HEK293 (cell line): ENCODE results near the gene ADM5.

Source experiments
- GLIS1 ChIP-seq: fragments of 450-650 bp; formaldehyde crosslinking; IDR thresholded peaks from 2 replicates; pipeline ENCODE4 v1.5.1; 2016; ENCODE audit warnings: missing biosample characterization, missing genetic modification characterization
- IKZF3 ChIP-seq: fragments of 450-650 bp; IDR thresholded peaks from 2 replicates; pipeline ENCODE4 v1.5.0; 2018; ENCODE audit warnings: missing biosample characterization, mild to moderate bottlenecking, missing genetic modification characterization, moderate library complexity
- KLF1 ChIP-seq: fragments of 450-650 bp; formaldehyde crosslinking; IDR thresholded peaks from 2 replicates; pipeline ENCODE4 v1.5.1; 2016; ENCODE audit warnings: missing biosample characterization, missing genetic modification characterization
- KLF10 ChIP-seq: fragments of 450-650 bp; IDR thresholded peaks from 2 replicates; pipeline ENCODE4 v1.5.1; 2018; ENCODE audit warnings: missing biosample characterization, mild to moderate bottlenecking, missing genetic modification characterization
- OSR2 ChIP-seq: fragments of 450-650 bp; formaldehyde crosslinking; IDR thresholded peaks from 2 replicates; pipeline ENCODE4 v1.5.1; 2016; ENCODE audit warnings: missing biosample characterization, missing genetic modification characterization
- SALL2 ChIP-seq: fragments of 450-650 bp; formaldehyde crosslinking; IDR thresholded peaks from 2 replicates; pipeline ENCODE4 v1.5.0; 2017; ENCODE audit warnings: missing biosample characterization, mild to moderate bottlenecking, missing genetic modification characterization, borderline replicate concordance
- SCRT1 ChIP-seq: fragments of 450-650 bp; formaldehyde crosslinking; IDR thresholded peaks from 2 replicates; pipeline ENCODE4 v1.5.1; 2016; ENCODE audit warnings: missing biosample characterization, missing genetic modification characterization, borderline replicate concordance
- SP3 ChIP-seq: fragments of 450-650 bp; formaldehyde crosslinking; IDR thresholded peaks from 2 replicates; pipeline ENCODE4 v1.5.1; 2016; ENCODE audit warnings: missing biosample characterization, missing genetic modification characterization
- SP7 ChIP-seq: fragments of 450-650 bp; formaldehyde crosslinking; IDR thresholded peaks from 2 replicates; pipeline ENCODE4 v1.5.1; 2016; ENCODE audit warnings: missing biosample characterization, missing genetic modification characterization
- WT1 ChIP-seq: fragments of 450-650 bp; formaldehyde crosslinking; IDR thresholded peaks from 2 replicates; pipeline ENCODE4 v1.5.1; 2016; ENCODE audit warnings: missing biosample characterization, missing genetic modification characterization
- ZBTB20 ChIP-seq: fragments of 450-650 bp; formaldehyde crosslinking; IDR thresholded peaks from 2 replicates; pipeline ENCODE4 v1.5.1; 2016; ENCODE audit warnings: missing biosample characterization, missing genetic modification characterization
- ZBTB48 ChIP-seq: fragments of 450-650 bp; formaldehyde crosslinking; IDR thresholded peaks from 2 replicates; pipeline ENCODE4 v1.5.1; 2016; ENCODE audit warnings: missing biosample characterization, missing genetic modification characterization
- ZBTB8A ChIP-seq: fragments of 450-650 bp; formaldehyde crosslinking; IDR thresholded peaks from 2 replicates; pipeline ENCODE4 v1.5.1; 2016; ENCODE audit warnings: missing biosample characterization, missing genetic modification characterization
- ZFP37 ChIP-seq: fragments of 450-650 bp; formaldehyde crosslinking; IDR thresholded peaks from 2 replicates; pipeline ENCODE4 v1.5.1; 2016; ENCODE audit warnings: missing biosample characterization, missing genetic modification characterization
- ZFP69B ChIP-seq: fragments of 450-650 bp; formaldehyde crosslinking; IDR thresholded peaks from 2 replicates; pipeline ENCODE4 v1.5.1; 2016; ENCODE audit warnings: missing biosample characterization, missing genetic modification characterization
- ZNF24 ChIP-seq: fragments of 450-650 bp; formaldehyde crosslinking; IDR thresholded peaks from 2 replicates; pipeline ENCODE4 v1.5.1; 2016; ENCODE audit warnings: missing biosample characterization, missing genetic modification characterization
- ZNF335 ChIP-seq: fragments of 450-650 bp; formaldehyde crosslinking; conservative IDR thresholded peaks from 2 replicates; pipeline ENCODE4 v1.5.1; 2016; ENCODE audit warnings: missing biosample characterization, missing genetic modification characterization
- ZNF341 ChIP-seq: fragments of 450-650 bp; formaldehyde crosslinking; IDR thresholded peaks from 2 replicates; pipeline ENCODE4; 2016; ENCODE audit warnings: low read depth, missing biosample characterization, missing genetic modification characterization
- ZNF37A ChIP-seq: fragments of 450-650 bp; IDR thresholded peaks from 2 replicates; pipeline ENCODE4 v1.5.1; 2018; ENCODE audit warnings: missing biosample characterization, missing genetic modification characterization
- ZNF391 ChIP-seq: fragments of 450-650 bp; formaldehyde crosslinking; IDR thresholded peaks from 2 replicates; pipeline ENCODE4 v1.5.1; 2016; ENCODE audit warnings: low read depth, missing biosample characterization, missing genetic modification characterization, borderline replicate concordance
- ZNF394 ChIP-seq: fragments of 450-650 bp; formaldehyde crosslinking; IDR thresholded peaks from 2 replicates; pipeline ENCODE4 v1.5.1; 2016; ENCODE audit warnings: missing biosample characterization, missing genetic modification characterization, mild to moderate bottlenecking, moderate library complexity, borderline replicate concordance
- ZNF426 ChIP-seq: fragments of 450-650 bp; formaldehyde crosslinking; IDR thresholded peaks from 2 replicates; pipeline ENCODE4 v1.5.1; 2017; ENCODE audit warnings: missing biosample characterization, missing genetic modification characterization, mild to moderate bottlenecking, inconsistent platforms, moderate library complexity
- ZNF488 ChIP-seq: fragments of 450-650 bp; formaldehyde crosslinking; IDR thresholded peaks from 2 replicates; pipeline ENCODE4 v1.5.1; 2016; ENCODE audit warnings: missing biosample characterization, missing genetic modification characterization
- ZNF501 ChIP-seq: fragments of 450-650 bp; formaldehyde crosslinking; IDR thresholded peaks from 2 replicates; pipeline ENCODE4 v1.5.1; 2016; ENCODE audit warnings: missing biosample characterization, missing genetic modification characterization
- ZNF549 ChIP-seq: fragments of 450-650 bp; IDR thresholded peaks from 2 replicates; pipeline ENCODE4 v1.5.1; 2018; ENCODE audit warnings: missing biosample characterization, missing genetic modification characterization, mild to moderate bottlenecking, inconsistent platforms, moderate library complexity
- ZNF660 ChIP-seq: fragments of 450-650 bp; IDR thresholded peaks from 2 replicates; pipeline ENCODE4 v1.5.1; 2018; ENCODE audit warnings: missing biosample characterization, mild to moderate bottlenecking, missing genetic modification characterization
- ZSCAN30 ChIP-seq: fragments of 450-650 bp; IDR thresholded peaks from 2 replicates; pipeline ENCODE4 v1.5.1; 2018; ENCODE audit warnings: missing biosample characterization, mild to moderate bottlenecking, missing genetic modification characterization, moderate library complexity
- TF ChIP-seq, protein P1 (sequence below): fragments of 450-650 bp; formaldehyde crosslinking; IDR thresholded peaks from 2 replicates; pipeline ENCODE4 v1.5.1; 2016; ENCODE audit warnings: missing biosample characterization, missing genetic modification characterization
- TF ChIP-seq, protein P2 (sequence below): fragments of 450-650 bp; formaldehyde crosslinking; IDR thresholded peaks from 2 replicates; pipeline ENCODE4 v1.5.1; 2016; ENCODE audit warnings: missing biosample characterization, missing genetic modification characterization
- TF ChIP-seq, protein P3 (sequence below): fragments of 450-650 bp; formaldehyde crosslinking; IDR thresholded peaks from 2 replicates; pipeline ENCODE4 v1.5.1; 2016; ENCODE audit warnings: missing biosample characterization, missing genetic modification characterization
- TF ChIP-seq, protein P4 (sequence below): fragments of 450-650 bp; formaldehyde crosslinking; IDR thresholded peaks from 2 replicates; pipeline ENCODE4 v1.5.1; 2016; ENCODE audit warnings: missing biosample characterization, missing genetic modification characterization

The ADM5 gene

GRCh38 chr19:49640113-49640898 is 49.1 kb upstream of the ADM5 start, which contains the start of gene RRAS (continued):
- TF ChIP-seq WT1 (tag by site-specific recombination), result peak; percentile 88
- TF ChIP-seq ZNF660 (tag by site-specific recombination), result peak; percentile 89
- 0 out of 2 replicates have a peak, but pooled peaks have one; percentile 36 for TF ChIP-seq SCRT1 (tag by site-specific recombination)
- TF ChIP-seq, protein P1, sequence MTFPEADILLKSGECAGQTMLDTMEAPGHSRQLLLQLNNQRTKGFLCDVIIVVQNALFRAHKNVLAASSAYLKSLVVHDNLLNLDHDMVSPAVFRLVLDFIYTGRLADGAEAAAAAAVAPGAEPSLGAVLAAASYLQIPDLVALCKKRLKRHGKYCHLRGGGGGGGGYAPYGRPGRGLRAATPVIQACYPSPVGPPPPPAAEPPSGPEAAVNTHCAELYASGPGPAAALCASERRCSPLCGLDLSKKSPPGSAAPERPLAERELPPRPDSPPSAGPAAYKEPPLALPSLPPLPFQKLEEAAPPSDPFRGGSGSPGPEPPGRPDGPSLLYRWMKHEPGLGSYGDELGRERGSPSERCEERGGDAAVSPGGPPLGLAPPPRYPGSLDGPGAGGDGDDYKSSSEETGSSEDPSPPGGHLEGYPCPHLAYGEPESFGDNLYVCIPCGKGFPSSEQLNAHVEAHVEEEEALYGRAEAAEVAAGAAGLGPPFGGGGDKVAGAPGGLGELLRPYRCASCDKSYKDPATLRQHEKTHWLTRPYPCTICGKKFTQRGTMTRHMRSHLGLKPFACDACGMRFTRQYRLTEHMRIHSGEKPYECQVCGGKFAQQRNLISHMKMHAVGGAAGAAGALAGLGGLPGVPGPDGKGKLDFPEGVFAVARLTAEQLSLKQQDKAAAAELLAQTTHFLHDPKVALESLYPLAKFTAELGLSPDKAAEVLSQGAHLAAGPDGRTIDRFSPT (tag by site-specific recombination), result peak; percentile 98
- peak; percentile 95 for TF ChIP-seq ZBTB20 (tag by site-specific recombination)
- TF ChIP-seq ZNF391, result peak; percentile 73; the same call in 1 of the 2 replicates
- no peak for TF ChIP-seq ZNF426
- TF ChIP-seq ZFP69B, result peak; percentile 98
- peak; percentile 89 for TF ChIP-seq KLF1 (tag by site-specific recombination)
- TF ChIP-seq ZNF37A, result no peak
- TF ChIP-seq ZNF394, result peak; percentile 100
- no peak for TF ChIP-seq ZNF549 (tag by site-specific recombination)
- TF ChIP-seq IKZF3, result peak; percentile 99
- TF ChIP-seq, protein P2, sequence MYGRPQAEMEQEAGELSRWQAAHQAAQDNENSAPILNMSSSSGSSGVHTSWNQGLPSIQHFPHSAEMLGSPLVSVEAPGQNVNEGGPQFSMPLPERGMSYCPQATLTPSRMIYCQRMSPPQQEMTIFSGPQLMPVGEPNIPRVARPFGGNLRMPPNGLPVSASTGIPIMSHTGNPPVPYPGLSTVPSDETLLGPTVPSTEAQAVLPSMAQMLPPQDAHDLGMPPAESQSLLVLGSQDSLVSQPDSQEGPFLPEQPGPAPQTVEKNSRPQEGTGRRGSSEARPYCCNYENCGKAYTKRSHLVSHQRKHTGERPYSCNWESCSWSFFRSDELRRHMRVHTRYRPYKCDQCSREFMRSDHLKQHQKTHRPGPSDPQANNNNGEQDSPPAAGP, result peak; percentile 88
- TF ChIP-seq ZNF501 (tag by site-specific recombination), result peak; percentile 85
- TF ChIP-seq ZSCAN30 (tag by site-specific recombination), result peak; percentile 97
- peak; percentile 61 for TF ChIP-seq ZBTB8A (tag by site-specific recombination)
- TF ChIP-seq, protein P3, sequence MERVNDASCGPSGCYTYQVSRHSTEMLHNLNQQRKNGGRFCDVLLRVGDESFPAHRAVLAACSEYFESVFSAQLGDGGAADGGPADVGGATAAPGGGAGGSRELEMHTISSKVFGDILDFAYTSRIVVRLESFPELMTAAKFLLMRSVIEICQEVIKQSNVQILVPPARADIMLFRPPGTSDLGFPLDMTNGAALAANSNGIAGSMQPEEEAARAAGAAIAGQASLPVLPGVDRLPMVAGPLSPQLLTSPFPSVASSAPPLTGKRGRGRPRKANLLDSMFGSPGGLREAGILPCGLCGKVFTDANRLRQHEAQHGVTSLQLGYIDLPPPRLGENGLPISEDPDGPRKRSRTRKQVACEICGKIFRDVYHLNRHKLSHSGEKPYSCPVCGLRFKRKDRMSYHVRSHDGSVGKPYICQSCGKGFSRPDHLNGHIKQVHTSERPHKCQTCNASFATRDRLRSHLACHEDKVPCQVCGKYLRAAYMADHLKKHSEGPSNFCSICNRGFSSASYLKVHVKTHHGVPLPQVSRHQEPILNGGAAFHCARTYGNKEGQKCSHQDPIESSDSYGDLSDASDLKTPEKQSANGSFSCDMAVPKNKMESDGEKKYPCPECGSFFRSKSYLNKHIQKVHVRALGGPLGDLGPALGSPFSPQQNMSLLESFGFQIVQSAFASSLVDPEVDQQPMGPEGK (tag by site-specific recombination), result peak; percentile 100
- TF ChIP-seq ZNF341 (tag by site-specific recombination), result peak; percentile 75
- TF ChIP-seq ZFP37, result peak; percentile 92; the same call in 1 of the 2 replicates
- TF ChIP-seq SALL2 (tag by site-specific recombination), result no peak
- peak; percentile 90 for TF ChIP-seq SP7
- TF ChIP-seq SP3, result peak; percentile 86
- peak; percentile 80 for TF ChIP-seq KLF10 (tag by site-specific recombination)
- peak; percentile 93 for TF ChIP-seq ZNF24
- no peak for TF ChIP-seq ZNF488 (tag by site-specific recombination)
- TF ChIP-seq OSR2 (tag by site-specific recombination), result peak; percentile 83
- TF ChIP-seq, protein P4, sequence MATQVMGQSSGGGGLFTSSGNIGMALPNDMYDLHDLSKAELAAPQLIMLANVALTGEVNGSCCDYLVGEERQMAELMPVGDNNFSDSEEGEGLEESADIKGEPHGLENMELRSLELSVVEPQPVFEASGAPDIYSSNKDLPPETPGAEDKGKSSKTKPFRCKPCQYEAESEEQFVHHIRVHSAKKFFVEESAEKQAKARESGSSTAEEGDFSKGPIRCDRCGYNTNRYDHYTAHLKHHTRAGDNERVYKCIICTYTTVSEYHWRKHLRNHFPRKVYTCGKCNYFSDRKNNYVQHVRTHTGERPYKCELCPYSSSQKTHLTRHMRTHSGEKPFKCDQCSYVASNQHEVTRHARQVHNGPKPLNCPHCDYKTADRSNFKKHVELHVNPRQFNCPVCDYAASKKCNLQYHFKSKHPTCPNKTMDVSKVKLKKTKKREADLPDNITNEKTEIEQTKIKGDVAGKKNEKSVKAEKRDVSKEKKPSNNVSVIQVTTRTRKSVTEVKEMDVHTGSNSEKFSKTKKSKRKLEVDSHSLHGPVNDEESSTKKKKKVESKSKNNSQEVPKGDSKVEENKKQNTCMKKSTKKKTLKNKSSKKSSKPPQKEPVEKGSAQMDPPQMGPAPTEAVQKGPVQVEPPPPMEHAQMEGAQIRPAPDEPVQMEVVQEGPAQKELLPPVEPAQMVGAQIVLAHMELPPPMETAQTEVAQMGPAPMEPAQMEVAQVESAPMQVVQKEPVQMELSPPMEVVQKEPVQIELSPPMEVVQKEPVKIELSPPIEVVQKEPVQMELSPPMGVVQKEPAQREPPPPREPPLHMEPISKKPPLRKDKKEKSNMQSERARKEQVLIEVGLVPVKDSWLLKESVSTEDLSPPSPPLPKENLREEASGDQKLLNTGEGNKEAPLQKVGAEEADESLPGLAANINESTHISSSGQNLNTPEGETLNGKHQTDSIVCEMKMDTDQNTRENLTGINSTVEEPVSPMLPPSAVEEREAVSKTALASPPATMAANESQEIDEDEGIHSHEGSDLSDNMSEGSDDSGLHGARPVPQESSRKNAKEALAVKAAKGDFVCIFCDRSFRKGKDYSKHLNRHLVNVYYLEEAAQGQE (tag by site-specific recombination), result peak; percentile 16; the same call in 1 of the 2 replicates
- peak; percentile 82 for TF ChIP-seq ZNF335 (tag by site-specific recombination)
- TF ChIP-seq ZBTB48 (tag by site-specific recombination), result peak; percentile 80
- peak; percentile 63 for TF ChIP-seq GLIS1 (tag by site-specific recombination)
